Stimulated activated naive CD4-positive, alpha-beta T cell treated with Interleukin-2 at 50 U/mL for 16 hours (primary cell): ENCODE results near the gene GGTLC2.
"Not testable (repeated sequence)": the region's sequence is repeated elsewhere in the genome, so short reads cannot be mapped to it uniquely, and the experiment has no call there.

ENCODE experiments used
- DNase-seq: peaks from one replicate; lab custom pipeline; 2025; lab: John Stamatoyannopoulos, UW

The GGTLC2 gene

DNA sequence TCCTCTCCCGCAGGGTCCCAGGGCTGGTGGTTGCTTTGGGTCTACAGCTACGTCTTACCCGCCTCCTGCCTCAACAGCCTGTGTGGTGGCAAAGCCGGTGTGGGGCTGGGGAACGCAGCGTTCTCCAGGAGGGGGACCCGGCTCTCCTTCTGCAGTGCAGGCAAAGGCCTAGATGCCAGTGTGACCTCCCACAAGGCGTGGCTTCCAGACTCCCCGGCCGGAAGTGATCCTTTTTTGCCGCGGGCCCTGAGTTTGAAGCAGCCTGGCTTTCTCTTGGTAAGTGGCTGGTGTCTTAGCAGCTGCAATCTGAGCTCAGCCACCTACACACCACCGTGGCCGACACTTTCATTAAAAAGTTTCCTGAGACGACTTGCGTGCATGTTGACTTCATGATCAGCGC is 6.1 kb upstream of the GGTLC2 start:
- not testable (repeated sequence) for DNase-seq

DNA sequence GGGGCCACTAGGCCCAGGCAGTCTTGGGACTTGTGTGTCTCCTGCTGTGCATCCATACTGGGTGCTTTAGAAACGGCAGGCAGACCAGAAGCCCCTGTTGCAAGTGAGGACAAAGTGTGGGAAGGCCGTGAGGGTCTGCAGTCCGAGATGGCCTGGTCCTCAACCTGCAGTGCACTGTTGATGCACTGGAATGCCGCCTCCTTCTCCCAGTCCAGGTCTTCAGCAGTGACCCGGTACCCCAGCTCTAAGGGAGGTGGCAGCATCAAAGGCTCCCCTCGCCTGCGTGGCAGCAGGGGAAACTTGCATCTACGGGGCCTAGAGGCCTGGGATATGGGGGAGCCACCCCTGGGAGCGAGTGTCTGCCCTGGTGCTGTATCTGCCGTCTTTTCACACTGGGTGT is 2.2 kb upstream of the GGTLC2 start:
- DNase-seq = not testable (repeated sequence)

DNA sequence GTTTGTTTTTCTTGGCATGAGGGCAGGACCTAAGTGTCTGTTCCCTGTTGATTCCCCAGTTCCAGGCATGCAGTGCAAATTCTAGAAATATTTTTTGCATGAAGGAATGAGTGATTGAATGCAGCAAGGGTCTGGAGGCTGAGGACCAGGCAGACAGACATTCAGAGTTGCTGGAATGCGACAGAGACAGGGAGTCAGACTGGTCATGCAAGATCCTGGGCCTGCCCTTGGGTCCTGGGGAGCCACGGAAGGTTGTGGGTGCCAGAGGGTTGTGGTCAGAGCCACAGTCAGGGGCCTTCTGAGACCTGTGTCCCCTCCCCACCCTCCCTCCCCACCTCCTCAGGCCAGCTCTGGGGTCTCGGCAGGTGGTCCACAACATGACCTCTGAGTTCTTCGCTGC is 1.6 kb downstream of the GGTLC2 start:
- not testable (repeated sequence) for DNase-seq

DNA sequence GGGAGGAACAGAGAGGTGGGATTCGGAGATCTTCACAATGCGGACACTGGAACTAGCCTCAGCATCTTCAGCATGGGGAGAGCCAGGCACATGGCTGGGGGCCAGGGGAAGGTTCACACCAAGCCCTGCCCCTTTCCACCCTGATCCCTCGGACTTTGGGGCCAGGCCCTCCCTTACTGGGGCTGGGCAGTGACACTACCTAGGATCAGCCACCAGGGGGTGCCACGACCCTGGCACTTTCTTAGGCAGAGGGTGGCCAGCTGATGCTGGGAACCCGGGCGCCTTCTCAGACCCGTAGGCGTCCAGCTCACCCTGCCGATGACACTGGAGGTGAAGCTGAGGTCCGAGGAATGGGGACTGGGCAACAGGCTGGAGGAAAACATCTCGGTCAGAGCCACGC is 3.5 kb downstream of the GGTLC2 start:
- not testable (repeated sequence) for DNase-seq

DNA sequence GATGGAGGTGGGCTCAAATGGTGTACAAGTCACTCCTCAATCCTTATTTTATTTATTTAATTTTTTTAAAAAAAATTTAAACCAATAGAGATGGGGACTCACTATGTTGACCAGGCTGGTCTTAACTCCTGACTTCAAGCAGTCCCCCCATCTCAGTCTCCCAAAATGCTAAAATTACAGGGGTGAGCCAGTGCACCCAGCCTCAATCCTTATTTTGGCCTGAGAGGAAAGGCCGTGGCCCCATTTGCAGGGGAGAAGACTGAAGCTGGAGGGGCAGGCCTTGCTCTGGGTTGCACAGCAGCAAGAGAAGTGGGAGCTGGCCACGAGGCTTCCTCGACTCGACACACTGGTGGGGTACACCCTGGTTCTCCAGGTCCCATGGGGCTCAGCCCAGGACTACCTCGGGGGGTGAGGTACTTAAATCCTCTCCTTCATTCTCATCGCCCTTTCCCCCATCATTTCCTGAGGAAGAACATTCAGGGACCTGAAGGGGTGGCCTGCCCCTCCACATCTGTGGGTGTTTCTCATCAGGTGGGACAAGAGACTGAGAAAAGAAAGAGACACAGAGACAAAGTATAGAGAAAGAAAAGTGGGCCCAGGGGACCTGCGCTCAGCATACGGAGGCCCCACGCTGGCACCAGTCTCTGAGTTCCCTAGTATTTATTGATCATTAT is 4.6 kb downstream of the GGTLC2 start:
- DNase-seq = not testable (repeated sequence)

GRCh38 chr22:22649761-22650160 is 5.3 kb downstream of the GGTLC2 start:
- DNase-seq = not testable (repeated sequence)

DNA sequence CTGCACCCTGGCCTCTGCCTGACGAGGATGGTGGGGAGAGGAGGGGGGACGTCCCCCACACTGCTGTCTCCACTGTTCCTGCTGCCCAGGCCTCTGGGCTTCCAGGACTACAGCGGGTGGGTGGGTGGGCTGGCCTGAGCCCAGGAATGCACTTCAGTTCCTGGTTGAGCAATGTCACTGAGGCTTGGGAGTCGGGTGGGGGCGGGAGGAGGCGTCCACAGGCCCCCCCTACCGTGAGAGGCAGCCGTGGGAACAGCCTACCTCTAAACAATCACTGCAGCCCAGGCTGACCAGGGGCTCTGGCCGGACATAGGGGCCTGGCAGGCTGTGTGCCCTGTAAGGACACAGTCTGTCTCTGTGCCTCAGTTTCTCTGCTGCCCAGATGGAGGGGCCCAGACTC is 6.0 kb downstream of the GGTLC2 start:
- not testable (repeated sequence) for DNase-seq

- not testable (repeated sequence) for DNase-seq
Observed at GRCh38 chr22:22650803-22651515, 6.5 kb downstream of the GGTLC2 start.

- not testable (repeated sequence) for DNase-seq
Observed at GRCh38 chr22:22651593-22651992, 7.2 kb downstream of the GGTLC2 start.

DNA sequence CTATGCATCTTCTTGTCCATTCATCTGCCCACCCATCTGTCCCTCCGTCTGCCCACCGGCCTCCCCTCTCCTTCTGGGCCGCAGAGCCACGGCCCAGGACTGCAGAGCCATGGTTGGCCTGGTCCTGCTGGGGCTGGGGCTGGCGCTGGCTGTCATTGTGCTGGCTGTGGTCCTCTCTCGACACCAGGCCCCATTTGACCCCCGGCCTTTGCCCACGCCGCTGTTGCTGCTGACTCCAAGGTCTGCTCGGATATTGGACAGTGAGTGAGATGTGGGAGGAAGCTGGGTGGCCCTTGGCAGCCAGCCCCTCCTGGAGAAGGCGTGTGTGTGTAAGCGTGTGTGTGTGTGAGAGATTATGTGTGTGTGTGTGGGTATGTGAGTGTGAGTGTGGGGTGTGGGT is 7.7 kb downstream of the GGTLC2 start:
- DNase-seq = not testable (repeated sequence)

GRCh38 chr22:22652573-22652972 is 8.2 kb downstream of the GGTLC2 start:
- not testable (repeated sequence) for DNase-seq

- not testable (repeated sequence) for DNase-seq
Observed at GRCh38 chr22:22653677-22654381, 9.4 kb downstream of the GGTLC2 start.

- no peak for DNase-seq
Observed at GRCh38 chr22:22655452-22656290, 11.3 kb downstream of the GGTLC2 start.

DNA sequence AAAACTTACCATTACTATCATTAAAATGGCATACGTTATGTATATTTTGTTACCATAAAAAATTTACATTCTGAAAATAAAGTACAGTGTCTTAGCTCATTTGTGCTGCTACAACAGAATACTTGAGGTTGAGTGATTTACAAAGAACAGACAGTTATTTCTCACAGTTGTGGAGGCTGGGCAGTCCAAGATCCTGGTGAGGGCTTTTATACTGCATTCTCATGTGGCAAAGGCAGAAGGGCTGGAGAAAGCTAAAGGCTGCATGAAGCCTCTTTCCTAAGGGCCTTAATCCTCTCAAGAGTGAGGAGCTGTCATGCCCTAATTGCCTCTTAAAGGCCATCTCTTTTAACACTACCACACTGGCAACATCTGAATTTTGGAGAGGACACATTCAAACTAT is 13.3 kb downstream of the GGTLC2 start:
- DNase-seq = no peak

DNA sequence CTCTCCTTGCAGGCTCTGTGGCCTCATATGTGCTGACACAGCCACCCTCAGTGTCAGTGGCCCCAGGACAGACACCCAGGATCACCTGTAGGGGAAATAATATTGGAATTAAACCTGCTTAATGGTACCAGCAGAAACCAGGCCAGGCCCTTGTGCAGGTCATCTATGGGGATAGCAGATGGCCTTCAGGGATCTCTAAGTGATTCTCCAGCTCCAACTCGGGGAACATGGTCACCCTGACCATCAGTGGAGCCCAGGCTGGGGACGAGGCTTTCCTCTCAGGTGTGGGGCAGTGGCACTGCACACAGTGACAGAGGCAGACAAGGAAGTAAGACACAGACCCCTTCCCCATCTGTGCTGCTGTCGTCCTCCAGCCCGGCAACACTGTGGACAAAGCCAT is 16.9 kb downstream of the GGTLC2 start:
- no peak for DNase-seq

GRCh38 chr22:22662095-22662494 is 17.7 kb downstream of the GGTLC2 start:
- DNase-seq = no peak

GRCh38 chr22:22663861-22664800 is 19.7 kb downstream of the GGTLC2 start:
- DNase-seq = no peak

DNA sequence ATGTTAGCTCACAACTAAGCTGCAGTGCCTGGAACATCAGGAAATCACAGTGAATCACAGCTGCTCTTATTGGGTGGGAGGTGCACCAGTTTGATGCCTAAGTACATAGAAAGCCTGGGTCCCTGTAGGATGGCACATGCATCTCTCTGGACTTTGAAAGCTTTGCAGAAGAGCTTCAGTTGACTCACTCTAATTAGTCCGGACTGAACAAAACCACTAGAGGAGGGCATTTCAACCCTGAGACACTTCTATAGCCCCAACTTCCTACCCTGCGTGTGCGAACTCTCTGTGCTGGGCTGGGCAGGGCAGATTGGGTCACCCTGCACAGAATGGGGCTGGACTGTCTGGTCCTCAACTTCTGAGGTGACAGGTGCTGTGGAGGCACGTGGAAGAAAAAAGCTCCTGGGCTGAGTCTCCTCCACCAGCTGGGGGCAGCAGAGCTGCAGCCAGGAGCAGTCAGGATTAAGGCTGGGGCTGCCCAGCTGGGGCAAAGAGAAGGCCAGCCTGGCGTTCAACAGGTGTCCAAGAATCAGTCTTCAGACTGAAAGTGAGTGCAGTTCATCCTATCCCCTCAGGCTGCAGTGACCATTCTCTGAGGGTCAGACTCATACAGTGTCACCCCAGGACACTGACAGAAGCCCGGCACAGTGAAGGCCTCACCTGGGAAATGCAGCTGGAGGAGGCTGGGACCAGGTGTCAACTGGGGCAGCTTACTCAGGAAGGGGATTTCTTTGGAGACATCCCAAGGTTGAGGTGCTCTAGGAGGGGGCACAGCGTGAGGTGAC is 22.1 kb downstream of the GGTLC2 start:
- DNase-seq = no peak

- DNase-seq = no peak
Observed at GRCh38 chr22:22667966-22668880, 23.8 kb downstream of the GGTLC2 start.
